Dedifferentiated amniotic fluid mesenchymal stem cell (primary cell): ENCODE data around the gene CNOT6.

Experiments used
- DNase-seq: peaks from one replicate; pipeline ENCODE4 v3.0.0-alpha.2; 2016; ENCODE audit errors: extremely low spot score

CNOT6 gene

DNA sequence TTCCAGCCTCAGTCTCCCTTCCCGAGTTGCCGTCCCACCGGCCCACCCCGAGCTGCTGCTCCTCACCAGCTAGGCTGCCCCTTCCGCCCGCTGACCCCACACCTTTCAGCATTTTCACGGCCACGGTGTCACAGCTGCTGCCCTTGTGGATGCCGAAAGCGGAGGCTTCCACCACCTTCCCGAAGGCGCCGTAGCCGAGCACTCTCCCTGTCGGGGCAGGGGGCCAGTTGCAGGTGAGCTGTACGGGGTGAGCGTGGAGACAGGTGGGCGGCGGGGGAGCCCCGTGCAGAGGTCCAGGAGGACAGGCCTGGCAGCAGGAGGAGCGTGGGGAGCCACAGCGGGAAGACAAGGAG is 125.4 kb downstream of the CNOT6 start:
- no peak for DNase-seq

GRCh38 chr5:180620014-180620413 is 125.8 kb downstream of the CNOT6 start:
- no peak for DNase-seq

GRCh38 chr5:180621311-180621710 is 127.1 kb downstream of the CNOT6 start:
- DNase-seq = no peak

DNA sequence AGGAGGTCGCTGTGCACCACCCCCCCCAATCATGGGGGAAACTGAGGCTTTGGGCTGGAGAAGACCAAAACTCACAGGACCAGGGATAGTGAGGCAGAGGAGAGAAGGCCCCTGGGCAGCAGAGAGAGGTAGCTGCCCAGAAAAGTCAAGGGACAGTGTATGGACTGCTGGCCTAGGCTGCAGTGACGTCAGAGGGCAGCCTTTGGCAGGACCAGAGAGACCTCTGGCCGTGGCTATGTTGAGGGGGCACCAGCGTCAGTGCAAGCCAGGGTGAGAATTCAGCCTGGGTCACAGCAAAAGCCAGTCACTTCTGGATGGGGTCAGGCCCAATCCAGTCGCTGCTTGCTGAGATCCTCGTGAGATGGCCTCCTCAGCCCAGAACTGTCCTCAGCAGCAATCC is 128.7 kb downstream of the CNOT6 start:
- DNase-seq = no peak

DNA sequence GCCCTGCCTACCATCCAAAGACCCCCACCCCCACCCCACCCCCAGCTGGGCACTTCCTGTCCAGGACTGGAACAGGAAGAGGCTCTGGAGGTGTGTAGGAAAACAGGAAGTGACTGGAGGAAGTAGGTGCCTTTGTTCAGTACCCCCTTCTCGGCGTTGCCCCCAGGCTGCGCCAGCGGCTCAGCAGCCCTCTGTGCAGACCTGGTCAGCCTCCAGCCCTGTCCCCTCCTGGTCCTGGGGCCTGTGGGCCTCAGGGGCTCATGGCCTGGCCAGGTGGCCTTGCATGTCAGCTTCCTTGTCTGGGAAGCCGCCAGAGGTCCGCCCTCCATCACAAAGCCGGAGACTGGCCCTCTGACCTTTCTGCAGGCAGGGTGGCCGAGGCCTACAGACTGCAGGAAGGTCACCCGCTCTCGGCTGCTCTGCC is 129.2 kb downstream of the CNOT6 start:
- DNase-seq = no peak

GRCh38 chr5:180623844-180624243 is 129.7 kb downstream of the CNOT6 start:
- DNase-seq = no peak

GRCh38 chr5:180624587-180624986 is 130.4 kb downstream of the CNOT6 start:
- no peak for DNase-seq

- no peak for DNase-seq
Observed at GRCh38 chr5:180625125-180625790, 131.1 kb downstream of the CNOT6 start.

DNA sequence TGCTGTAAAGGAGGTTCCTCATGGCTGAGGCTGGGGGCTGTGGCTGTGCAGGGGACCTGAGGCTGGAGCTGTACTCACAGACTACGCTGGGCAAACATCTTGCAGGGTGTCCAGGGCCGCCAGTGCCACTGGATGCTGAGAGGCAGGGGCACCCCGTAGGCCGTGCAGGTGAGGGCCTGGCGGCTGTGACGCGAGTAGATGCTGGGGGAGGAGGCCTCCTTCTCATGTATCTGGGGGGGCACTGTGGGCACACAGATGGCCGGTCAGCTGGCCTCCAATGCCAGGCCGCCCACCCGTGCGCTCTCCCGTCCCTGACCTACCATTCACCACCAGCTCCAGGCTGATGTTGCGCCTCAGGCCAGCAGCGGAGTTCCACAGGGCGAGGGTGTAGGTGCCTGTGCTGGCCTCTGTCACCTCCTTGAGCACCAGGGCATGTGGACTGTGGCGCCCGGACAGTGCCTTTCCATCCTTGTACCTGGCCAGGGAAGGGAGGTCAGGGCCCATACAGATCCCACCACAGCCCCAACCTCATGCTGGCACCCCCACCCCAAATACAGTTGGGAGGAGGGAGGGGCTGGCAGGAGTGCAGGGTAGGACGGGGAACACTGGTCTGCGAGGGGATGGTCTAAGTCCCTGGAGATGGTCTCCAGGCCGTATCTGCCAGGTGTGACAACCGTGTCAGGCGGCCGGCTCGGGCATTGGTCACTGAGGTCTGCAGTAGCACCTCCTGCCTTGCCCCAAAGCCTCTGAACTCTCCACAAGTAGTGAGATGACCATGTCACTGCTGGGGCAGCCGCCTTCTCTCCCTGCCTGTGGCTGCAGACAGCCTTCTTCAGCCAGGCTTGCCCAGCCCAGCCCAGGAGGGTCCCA is 131.8 kb downstream of the CNOT6 start:
- no peak for DNase-seq

- no peak for DNase-seq
Observed at GRCh38 chr5:180626661-180627385, 132.6 kb downstream of the CNOT6 start.

GRCh38 chr5:180627386-180628120 is 133.4 kb downstream of the CNOT6 start:
- DNase-seq = no peak
